Fibroblast of upper back skin (primary cell): ENCODE results near the gene EVC2.
A peak's percentile ranks its signal among the peaks of the same experiment; 100 is the strongest.

Experiments
- DNase-seq: peaks from one replicate; pipeline ENCODE4 v3.0.0-alpha.2; 2013

The EVC2 gene

GRCh38 chr4:5662555-5662954, 45.8 kb downstream of the EVC2 start:
- no peak for DNase-seq

- DNase-seq = no peak
Measured at GRCh38 chr4:5661237-5661636, 47.1 kb downstream of the EVC2 start.

- DNase-seq = no peak
Measured at GRCh38 chr4:5660185-5660584, 48.2 kb downstream of the EVC2 start.

GRCh38 chr4:5658974-5659373, 49.4 kb downstream of the EVC2 start:
- no peak for DNase-seq

GRCh38 chr4:5656415-5656814, 51.9 kb downstream of the EVC2 start:
- DNase-seq = no peak

- DNase-seq = no peak
Measured at GRCh38 chr4:5654791-5655190, 53.6 kb downstream of the EVC2 start.

GRCh38 chr4:5651089-5651488, 57.3 kb downstream of the EVC2 start:
- DNase-seq = no peak

GRCh38 chr4:5650040-5650439, 58.3 kb downstream of the EVC2 start:
- no peak for DNase-seq

- no peak for DNase-seq
Measured at GRCh38 chr4:5647351-5647750, 61.0 kb downstream of the EVC2 start.

GRCh38 chr4:5640096-5640495, 68.3 kb downstream of the EVC2 start:
- no peak for DNase-seq

- no peak for DNase-seq
Measured at GRCh38 chr4:5639556-5639955, 68.8 kb downstream of the EVC2 start.

- DNase-seq = peak; percentile 55
Measured at GRCh38 chr4:5638976-5639375, 69.4 kb downstream of the EVC2 start.

GRCh38 chr4:5638316-5638715, 70.0 kb downstream of the EVC2 start:
- peak; percentile 84 for DNase-seq

- DNase-seq = no peak
Measured at GRCh38 chr4:5636766-5637670, 71.3 kb downstream of the EVC2 start.

GRCh38 chr4:5635826-5636195, 72.5 kb downstream of the EVC2 start:
- peak; percentile 81 for DNase-seq

- no peak for DNase-seq
Measured at GRCh38 chr4:5632571-5632970, 75.8 kb downstream of the EVC2 start.

- DNase-seq = no peak
Measured at GRCh38 chr4:5632066-5632440, 76.3 kb downstream of the EVC2 start.

- peak; percentile 20 for DNase-seq
Measured at GRCh38 chr4:5631352-5632065, 76.8 kb downstream of the EVC2 start.

GRCh38 chr4:5630762-5631161, 77.6 kb downstream of the EVC2 start:
- no peak for DNase-seq

GRCh38 chr4:5629542-5629941, 78.8 kb downstream of the EVC2 start:
- no peak for DNase-seq

GRCh38 chr4:5626913-5627312, 81.4 kb downstream of the EVC2 start:
- DNase-seq = no peak

- no peak for DNase-seq
Measured at GRCh38 chr4:5622596-5622995, 85.8 kb downstream of the EVC2 start.

- no peak for DNase-seq
Measured at GRCh38 chr4:5619913-5620625, 88.3 kb downstream of the EVC2 start.
